Kidney tubule cell (primary cell): ENCODE data around the gene PARP3.
"Not testable (repeated sequence)": the region's sequence is repeated elsewhere in the genome, so short reads cannot be mapped to it uniquely, and the experiment has no call there.

Experiments
- DNase-seq: peaks from one replicate; pipeline ENCODE4 v3.0.0-alpha.2; 2018; ENCODE audit warnings: low spot score

PARP3 gene

GRCh38 chr3:51941798-51942602, at the start of gene PARP3, which contains the start of gene RRP9:
Gene PARP3 (plus strand): TSS chr3:51942363. CDS start chr3:51943356, 993 bp downstream.
Gene RRP9 (minus strand): TSS chr3:51941904. CDS start chr3:51941867, 37 bp downstream.
- DNase-seq = peak; percentile 100

DNA sequence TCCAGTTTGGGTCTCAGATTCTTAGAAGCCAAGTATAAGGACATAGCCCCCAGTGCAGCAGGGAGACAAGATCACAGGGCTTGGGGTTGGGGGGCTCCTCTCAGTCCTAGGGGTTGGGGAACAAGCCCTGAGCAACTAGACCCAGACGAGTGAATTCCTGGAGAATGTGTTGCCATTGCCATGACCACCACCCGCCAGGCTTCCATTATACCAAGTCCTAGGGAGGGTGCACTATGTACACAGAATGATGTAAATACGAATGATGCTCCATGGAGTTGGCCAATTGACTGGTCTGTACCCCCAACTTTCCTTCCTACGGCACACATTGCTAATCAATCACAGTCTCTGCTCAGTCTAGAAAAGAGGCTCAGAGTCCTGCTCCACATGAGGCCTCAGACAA, 47.8 kb upstream of the PARP3 start:
- DNase-seq = no peak

DNA sequence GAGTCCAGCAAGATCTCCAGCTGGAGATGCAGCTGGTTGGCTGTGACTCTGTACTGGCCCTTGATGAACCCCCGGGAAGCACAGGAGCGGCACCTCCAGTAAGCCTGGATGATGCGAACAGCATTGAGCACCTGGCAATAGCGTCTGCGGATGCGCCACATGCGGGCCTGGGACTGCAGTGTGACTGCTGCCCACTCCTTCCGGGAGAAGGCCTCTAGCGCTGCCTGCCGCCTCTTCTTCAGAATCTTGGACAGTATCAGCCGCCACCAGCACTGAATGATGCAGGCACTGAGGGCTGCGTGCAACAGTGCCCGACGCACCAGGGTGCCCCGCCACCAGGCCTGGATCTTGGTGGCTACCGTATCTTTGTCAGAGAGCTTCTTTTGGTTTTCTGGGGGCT, 47.2 kb upstream of the PARP3 start:
- DNase-seq = no peak

GRCh38 chr3:51896607-51897305, 45.4 kb upstream of the PARP3 start:
- DNase-seq = peak; percentile 21

DNA sequence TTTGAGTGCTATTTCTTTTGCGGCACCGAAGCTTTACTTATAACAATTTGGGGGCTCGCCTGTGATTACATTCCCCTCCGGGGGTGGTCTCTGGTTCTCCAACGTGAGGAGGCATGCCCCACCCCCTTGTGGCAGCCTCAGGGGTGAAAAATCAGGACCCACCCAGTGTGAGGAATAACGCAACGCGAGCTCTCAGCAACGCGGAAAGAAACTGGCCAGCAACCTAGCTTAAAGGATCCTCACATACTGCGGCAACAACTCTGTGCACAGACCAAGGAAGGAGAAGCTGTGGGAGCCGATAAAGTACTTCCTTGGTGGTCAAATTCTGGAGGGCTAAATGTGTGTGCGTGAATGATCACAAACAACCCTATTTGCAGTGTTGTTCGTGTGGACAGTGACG, 44.8 kb upstream of the PARP3 start:
- DNase-seq = no peak

DNA sequence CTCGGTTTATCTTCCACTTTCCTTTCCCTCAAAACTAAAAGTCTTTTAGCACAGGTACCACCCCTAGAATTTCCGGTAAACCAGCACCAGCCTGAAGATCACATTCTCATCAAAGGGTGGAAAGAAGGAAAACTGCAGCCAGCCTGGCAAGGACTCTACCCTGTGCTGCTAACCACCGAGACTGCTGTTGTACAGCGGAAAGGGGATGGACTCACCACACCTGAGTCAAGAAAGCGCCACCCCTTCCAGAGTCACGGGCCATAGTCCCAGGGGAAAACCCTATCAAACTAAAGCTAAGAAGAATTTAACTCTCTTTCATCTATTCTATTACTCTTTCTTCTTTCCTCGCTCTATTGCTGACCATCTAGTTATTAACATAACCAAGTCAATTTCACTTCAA, 42.1 kb upstream of the PARP3 start:
- DNase-seq = not testable (repeated sequence)

GRCh38 chr3:51902361-51902760, 39.8 kb upstream of the PARP3 start:
- peak; percentile 88 for DNase-seq

DNA sequence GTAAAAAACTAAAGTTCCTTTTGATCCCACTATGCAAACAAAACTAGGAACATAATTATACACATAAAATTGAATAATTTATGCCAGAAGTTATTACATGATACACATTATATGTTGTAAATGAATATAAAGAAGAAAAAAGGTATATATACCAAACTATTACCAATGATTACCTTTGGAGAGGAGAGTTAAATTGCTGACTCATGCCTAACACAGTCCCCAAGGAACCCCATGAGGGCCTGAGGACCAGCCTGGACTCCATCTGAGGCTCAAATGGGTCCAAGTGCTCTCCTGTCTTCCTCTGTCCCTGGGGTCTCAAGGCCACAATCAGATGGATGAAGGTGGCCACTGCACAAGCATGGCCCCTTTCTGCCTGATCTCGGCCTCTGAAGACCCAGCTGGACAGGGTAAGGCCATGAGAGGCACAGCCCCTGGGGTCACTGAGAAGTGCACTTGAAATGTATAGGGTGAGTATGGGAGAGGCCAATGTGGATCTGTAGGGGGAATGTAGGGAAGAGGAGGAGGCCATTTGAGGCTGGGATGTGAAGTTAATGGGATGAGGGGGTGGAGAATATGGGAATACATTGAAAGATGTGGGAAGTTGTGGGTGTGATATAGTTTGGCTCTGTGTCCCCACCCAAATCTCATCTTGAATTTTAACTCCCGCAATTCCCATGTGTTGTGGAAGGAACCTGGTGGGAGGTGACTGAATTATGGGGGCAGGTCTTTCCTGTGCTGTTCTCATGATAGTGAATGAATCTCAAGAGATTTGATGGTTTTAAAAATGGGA, 37.9 kb upstream of the PARP3 start:
- no peak for DNase-seq

DNA sequence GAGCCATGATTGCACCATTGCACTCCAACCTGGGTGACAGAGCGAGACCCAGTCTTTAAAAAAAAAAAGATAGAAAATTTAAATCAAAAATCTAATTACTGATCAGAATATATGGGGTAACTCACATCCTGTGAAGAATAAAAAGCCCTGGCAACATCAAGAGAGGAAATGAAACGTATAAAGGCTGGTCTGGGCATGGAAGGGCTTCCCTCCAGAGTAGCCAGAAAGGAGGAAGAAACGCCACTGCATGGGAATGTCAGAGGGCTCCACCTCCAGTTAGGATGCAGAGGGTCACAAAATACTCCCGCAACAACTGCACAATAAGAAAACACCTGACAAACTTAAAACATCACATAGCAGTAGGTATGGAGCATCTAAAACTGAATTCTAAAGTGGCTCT, 34.1 kb upstream of the PARP3 start:
- no peak for DNase-seq

DNA sequence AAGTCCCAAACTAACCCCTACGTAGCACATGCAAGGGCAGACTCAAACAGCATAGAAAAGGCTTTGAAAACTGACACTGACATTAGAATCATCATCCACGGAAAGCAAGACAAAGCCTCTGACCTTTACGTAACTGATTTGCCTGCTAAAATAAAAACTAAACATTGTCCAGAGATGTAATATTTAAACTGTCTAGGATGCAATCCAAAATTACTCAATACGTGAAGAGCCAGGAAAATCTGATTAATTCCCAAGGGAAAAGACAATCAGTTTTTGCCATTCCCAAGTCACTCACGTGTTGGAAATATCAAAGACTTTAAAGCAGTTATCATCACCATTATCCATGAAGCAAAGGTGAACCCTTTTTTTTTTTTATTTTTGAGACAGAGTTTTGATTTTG, 25.7 kb upstream of the PARP3 start:
- no peak for DNase-seq

DNA sequence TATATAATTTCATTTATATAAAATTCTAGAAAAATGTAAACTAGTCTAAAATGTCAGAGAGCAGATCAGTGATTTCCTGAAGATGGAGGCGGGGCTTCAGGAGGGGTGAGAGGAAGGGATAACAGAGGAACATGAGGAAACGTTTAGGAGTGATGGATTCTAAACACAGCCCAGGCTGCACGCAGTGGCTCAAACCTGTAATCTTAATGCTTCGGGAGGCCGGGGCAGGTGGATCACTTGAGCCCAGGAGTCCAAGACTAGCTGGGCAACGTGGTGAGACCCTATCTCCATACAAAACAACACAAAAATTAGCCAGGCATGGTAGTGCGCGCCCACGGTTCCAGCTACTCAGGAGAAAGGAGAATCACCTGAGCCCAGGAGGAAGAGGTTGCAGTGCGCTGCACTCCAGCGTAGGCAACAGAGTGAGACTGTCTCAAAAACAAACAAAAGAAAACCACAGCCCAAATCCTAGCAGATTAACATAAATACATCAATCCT, 21.0 kb upstream of the PARP3 start:
- no peak for DNase-seq

GRCh38 chr3:51927061-51927977, 14.8 kb upstream of the PARP3 start:
- DNase-seq = no peak

DNA sequence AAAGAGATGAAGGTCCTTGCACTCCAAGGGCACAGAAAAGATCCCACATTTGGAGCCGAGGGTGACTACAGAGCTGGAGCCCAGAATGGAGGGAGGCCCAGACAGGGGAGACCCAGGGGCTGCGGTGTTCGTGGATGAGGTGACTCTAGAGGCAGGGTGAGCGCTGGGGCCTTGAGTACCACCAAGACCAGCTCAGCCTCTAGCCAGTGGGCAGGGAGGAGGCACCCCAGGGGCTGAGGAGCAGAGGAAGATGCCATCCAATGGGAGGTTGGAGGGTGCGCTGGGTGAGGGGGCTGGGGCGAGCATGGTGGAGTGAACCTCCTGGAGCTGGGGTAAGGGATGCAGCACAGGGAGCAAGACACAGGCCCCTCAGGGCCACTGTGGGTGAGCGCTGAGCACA, 13.7 kb upstream of the PARP3 start:
- DNase-seq = no peak

GRCh38 chr3:51928981-51929380, 13.2 kb upstream of the PARP3 start:
- DNase-seq = not testable (repeated sequence)

DNA sequence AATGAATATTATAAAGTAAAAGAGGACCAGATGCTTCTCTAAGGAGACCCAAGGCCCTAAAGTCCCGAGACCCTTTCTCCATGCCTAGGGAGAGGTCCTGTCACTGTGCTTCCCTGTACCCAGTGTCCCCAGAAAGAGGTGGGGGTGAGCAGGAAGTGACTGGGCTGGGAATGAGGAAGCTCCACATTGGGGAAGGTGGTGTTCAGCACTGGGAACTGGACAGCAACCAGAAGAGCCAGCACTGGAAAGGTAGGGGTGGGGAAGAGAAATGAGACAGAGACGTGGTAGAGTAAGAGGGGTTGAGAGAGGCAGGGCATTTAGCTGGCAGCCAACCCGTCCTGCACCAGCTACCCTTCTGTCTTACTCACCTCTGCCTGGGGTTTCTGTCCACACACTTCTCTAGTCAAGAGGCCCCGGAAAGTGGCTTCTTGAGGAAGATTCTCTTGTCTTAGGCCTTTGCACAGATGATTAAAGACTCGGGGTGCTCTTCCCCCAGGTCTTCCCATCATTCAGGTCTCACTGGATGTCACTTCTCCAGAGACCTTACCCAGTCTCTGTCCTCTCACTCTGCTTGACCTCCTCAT, 12.7 kb upstream of the PARP3 start:
- peak; percentile 17 for DNase-seq

GRCh38 chr3:51930439-51930838, 11.7 kb upstream of the PARP3 start:
- no peak for DNase-seq

DNA sequence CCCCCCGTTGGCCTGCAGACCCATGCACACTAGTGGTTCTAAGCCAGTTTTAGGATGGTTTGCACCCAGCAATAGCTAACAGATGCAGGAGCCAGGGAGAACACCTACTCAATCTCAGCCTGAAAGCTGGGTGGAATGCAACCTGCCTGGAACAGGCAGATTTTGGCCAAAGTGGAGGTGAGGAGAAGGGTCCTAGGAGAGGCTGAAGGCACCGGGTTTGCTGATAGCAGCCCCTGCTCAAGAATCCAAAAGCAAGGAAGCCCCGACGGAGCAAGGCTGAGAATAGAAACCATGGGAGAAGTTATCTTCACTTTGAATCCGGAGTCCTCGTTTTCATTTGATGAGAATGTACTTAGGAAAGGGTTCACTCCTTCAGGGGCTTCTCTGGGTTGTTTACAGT, 10.4 kb upstream of the PARP3 start:
- no peak for DNase-seq

DNA sequence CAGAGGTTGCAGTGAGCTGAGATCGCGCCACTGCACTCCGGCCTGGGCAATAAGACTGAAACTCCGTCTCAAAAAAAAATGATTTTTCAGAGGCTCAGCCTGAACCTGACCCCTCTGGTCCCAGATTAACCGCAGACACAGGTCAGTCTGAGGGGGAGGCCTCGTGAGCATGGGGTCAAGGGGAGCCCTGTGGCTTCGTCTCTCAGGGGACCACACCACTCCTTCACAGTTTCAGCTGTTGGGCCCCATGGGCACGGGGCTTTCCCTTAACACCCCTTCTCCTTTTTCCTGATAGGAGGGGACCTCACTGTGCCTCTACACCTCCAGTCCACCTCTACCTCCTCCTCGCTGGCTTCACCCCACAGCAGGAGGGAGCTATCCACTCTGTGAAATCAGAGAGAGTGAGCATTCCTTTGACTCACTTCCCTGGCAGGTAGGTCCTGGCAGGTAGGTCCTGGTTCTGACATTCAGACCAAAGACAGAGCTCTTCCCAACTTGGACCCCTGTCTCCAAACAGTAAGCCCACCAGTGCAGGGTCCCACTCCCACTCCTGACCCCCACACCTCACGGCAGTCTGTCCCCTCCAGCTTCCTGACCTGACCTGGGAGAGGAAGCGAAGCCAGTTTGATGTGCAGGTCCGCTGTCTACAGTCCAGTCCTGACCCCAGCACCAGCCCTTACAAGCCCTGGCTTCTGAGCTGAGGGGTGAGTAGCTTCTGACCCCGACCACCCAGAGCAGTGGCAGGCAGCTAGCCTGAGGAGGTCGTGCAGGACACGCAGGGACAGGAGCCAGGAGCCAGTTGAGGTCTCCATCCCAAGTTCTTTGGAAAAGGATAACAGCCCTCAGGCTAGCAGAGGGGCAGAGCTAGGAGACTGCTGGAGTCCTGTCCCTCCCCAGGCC, 9.4 kb upstream of the PARP3 start:
- DNase-seq = no peak

GRCh38 chr3:51933471-51934138, 8.6 kb upstream of the PARP3 start:
- no peak for DNase-seq
